Muscle of arm (tissue), 12 donors: ENCODE results near the gene RGS7BP. TPM values are rescaled to one million over a fixed set of nuclear protein-coding genes. Genes with fewer than 3 reads are reported as not detected.

Experiments used
- DNase-seq: peaks from one replicate; pipeline ENCODE4 v3.0.0-alpha.2; 2013
- polyA plus RNA-seq, 12 donors: library from polyadenylated mRNA; unstranded; fragments of 120-200 nt; gene quantifications; one replicate each; pipeline ENCODE4 v1.2.1, GENCODE V29; 2013; ENCODE audit not compliant: insufficient read length in 12 of 12

The RGS7BP gene
- polyA plus RNA-seq, 12 donors, result 2.0 to 16.1 (median 7.0) TPM; not detected in 1

GRCh38 chr5:64628901-64629300 is 123.1 kb downstream of the RGS7BP start:
- DNase-seq, result no peak

GRCh38 chr5:64629841-64630240 is 124.0 kb downstream of the RGS7BP start:
- no peak for DNase-seq

GRCh38 chr5:64632251-64632650 is 126.4 kb downstream of the RGS7BP start:
- no peak for DNase-seq

- DNase-seq, result peak; percentile 27
These were observed 129.3 kb downstream of the RGS7BP start for GRCh38 chr5:64634997-64635686.

- no peak for DNase-seq
These were observed 131.3 kb downstream of the RGS7BP start for GRCh38 chr5:64637144-64637543.

GRCh38 chr5:64637837-64638443 is 132.1 kb downstream of the RGS7BP start:
- DNase-seq, result no peak

- no peak for DNase-seq
These were observed 139.0 kb downstream of the RGS7BP start for GRCh38 chr5:64644831-64645230.

- no peak for DNase-seq
These were observed 140.4 kb downstream of the RGS7BP start for GRCh38 chr5:64646169-64646568.

- no peak for DNase-seq
These were observed 143.7 kb downstream of the RGS7BP start for GRCh38 chr5:64649512-64649911.

GRCh38 chr5:64653766-64654560 is 148.1 kb downstream of the RGS7BP start:
- DNase-seq, result no peak

- DNase-seq, result no peak
These were observed 148.7 kb downstream of the RGS7BP start for GRCh38 chr5:64654561-64654938.

GRCh38 chr5:64655596-64655995 is 149.8 kb downstream of the RGS7BP start:
- no peak for DNase-seq

GRCh38 chr5:64659289-64659688 is 153.5 kb downstream of the RGS7BP start:
- DNase-seq, result no peak

Other genes starting within 250 kb of the RGS7BP start
- gene SHISAL2B, start 184.5 kb downstream of the RGS7BP start, polyA plus RNA-seq, result 1 to 10 TPM in 2 of 12 donors, under 1 TPM in 7, not detected in 3; 0.43 to 1.1 (median 0.77) TPM